GM21423 (cell line): ENCODE data around the gene POLR3F.
"Not testable (repeated sequence)": the region's sequence is repeated elsewhere in the genome, so short reads cannot be mapped to it uniquely, and the experiment has no call there.

ENCODE experiments used
- ATAC-seq: cut with Tn5 transposase; IDR thresholded peaks from one replicate; pipeline ENCODE4 v1.9.1; 2021; ENCODE audit warnings: mild to moderate bottlenecking, moderate library complexity; ENCODE audit not compliant: unreplicated experiment

Gene POLR3F

DNA sequence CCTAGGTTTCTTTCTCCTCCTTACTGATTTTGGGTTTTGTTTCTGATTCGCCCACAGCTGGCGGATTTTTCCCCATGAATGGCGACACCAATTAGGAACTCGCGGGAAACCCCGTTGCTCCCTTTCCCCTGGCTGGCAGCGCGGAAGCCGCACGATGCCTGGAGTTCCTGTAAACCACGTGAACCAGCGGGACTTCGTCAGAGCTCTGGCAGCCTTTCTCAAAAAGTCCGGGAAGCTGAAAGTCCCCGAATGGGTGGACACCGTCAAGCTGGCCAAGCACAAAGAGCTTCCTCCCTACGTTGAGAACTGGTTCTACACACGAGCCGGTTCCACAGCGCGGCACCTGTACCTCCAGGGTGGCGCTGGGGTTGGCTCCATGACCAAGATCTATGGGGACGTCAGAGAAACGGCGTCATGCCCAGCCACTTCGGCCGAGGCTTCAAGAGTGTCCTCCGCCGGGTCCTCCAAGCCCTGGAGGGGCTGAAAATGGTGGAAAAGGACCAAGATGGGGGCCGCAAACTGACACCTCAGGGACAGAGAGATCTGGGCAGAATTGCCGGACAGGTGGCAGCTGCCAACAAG, 37.4 kb downstream of the POLR3F start:
- ATAC-seq: no peak

DNA sequence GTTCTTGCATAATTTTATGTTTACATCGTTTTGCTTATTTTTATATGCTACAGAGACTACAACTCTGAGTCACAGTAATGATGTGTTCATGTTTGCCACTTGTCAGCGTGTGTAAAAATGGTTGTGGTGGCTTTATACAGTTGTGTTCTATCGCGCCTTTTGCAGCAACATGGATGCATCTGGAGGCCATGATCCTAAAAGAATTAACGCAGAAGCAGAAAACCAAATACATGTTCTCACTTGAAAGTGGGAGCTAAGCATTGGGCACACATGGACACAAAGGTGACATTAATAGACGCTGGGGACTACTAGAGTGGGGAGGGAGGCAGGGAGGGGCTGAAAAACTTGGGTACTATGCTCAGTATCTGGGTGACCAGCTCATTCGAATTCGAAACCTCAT, 39.6 kb downstream of the POLR3F start:
- ATAC-seq: no peak

DNA sequence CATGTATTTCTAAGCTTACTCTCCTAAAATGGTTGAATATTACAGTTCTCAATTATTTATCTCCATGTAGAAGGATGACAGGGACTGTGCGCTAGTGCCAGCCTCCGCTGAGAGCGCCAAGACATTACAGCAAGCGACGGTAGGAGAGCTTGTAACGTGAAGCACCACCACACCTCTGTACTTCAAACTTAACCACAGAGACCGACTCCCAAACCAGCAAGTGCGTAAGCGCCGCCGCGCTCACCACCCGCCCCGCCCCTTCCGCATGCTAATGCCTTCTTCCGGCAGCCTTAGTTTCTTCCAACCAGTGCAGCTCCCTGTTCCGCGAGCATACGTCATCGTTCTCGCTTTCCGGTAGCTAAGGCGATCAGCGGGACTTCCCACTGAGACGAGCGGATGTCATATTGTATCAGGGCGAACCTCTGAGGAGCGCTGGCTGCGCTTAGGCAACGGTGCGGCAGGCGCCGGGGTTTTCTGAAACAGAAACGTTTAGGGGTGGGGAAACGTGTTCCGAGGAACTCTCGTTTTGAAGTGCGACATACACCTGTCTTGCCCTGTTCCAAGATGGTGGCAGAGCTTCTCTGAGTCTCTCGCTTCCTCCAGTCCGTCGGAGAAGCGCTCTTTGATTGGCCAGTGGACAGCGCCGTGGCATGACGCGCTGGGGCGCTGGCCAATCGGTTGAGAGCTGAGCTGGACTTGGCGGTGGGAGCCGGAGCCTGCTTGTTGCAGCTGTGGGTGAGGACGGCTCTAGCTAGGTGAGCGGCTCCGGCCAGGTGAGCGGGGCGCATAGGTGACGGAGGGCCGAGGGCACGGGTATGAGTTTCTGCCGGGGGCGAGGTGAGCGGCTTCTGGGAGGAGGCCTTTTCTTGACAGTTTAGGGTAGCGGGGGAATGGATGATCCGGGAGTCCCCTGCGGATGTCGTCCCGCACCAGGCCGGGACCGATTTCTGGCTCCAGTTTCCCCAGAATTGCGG, 40.3 kb downstream of the POLR3F start, which contains the start of gene SEC23B:
SEC23B (plus strand) TSS at position 723 of the 974 bp plus-strand sequence. CDS start 2,896 bp downstream, outside the sequence.
- peak; percentile 96 for ATAC-seq

DNA sequence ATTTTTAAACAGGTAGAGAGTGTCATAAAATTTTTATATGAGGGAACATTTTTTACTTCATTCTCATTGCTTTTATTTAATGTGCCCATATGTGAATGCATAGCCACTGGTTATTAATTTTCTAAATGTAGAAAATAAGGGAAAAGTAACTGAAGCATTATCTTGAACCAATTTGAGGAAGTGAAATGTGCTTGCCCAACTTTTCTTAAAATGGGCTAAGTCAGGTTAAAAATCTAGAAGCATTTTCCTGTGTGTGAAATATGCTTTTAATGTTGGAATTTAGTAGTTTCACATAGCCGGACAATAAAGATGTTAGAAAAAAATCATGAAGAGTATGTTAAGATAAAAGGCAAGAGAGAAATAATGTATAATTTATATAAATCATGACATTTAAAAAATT, 44.4 kb downstream of the POLR3F start:
- ATAC-seq: no peak

DNA sequence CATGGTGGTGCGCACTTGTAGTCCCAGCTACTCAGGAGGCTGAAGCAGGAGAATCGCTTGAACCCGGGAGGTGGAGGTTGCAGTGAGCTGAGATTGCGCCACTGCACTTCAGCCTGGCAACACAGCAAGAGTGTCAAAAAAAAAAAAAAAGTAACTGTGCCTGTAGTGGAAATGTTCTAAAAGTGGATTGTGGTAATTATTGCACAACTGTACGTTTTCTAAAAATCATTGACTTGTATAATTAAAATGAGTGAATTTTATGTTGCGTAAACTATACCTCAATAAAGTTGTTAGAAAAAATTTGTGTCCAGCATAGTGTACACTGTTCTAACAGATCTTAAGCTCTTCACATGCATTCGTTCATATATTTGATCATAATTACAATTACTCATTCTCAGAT, 46.0 kb downstream of the POLR3F start:
- no peak for ATAC-seq

DNA sequence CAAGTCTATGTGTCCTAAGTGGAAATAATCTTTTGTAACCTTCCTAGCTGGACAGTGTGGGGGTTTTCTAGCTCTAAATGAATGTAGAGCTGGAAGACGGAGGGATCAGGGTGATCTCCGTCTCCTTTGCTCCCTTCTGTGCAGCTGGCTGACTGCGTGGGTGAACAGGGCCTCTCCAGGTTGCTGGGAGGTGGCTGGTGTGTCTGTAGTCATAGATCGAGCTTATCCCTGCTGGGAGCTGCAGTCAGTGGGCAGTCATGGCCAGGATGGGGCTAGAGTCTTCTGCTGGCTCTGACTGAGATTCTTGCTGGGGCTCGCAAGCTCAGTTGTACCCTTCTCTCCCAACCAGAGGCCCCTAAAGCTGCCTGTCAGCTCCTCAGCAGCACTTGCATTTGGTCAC, 46.9 kb downstream of the POLR3F start:
- ATAC-seq: no peak

DNA sequence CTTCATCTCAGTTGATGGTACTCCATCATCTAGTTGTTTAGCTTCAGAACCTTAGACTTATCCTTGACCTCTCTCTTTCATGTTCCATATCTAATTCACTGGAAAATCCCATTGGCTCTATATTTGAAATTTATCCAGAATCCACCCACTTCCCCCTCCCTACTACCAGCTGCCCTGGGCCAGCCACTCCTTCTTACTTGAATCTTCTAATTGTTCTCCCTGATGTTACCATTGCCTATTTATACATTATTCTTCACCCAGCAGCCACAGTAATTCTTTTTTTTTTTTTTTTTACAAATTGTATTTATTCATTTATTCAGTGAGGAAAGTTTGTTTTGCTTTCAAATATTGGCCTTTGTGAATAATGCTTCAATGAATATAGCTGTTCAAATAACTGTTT, 48.8 kb downstream of the POLR3F start:
- ATAC-seq: no peak

DNA sequence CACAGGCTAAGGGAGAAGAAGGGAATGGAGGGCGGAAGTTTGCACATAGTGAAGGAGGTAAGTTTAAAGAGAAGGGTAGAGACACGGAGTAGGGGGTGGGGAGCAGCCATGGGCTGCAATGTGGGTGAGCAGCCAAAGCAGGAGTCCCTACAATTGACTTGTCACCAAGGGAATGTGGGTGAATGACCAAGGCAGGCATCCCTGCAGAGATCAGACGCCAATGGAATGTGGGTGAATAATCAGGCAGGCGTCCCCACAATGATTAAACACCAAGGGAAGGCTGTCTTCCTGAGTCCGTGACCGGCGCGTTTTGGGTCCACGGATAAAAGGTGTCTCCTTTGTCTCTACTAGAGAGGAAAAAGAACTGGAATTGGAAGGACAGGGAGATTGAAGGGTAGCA, 54.9 kb downstream of the POLR3F start:
- ATAC-seq: not testable (repeated sequence)

DNA sequence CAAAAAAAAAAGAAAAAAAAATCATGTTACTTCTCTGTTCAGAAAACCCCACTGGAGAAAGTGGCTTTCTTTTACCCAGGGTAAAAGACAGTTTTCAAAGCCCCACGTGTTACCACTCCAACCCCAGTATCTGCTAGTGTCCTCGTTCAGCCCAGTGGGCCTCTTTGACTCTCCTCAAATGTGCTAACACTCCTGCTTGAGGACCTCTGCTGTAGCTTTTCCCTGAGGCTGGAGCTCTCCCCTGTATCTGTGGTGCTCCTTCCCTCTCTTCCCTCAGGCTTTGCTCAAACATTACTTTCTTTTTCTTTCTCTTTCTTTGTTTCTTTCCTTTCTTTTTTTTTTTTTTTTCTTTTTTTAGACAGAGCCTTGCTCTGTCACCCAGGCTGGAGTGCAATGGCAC, 55.9 kb downstream of the POLR3F start:
- ATAC-seq: no peak

DNA sequence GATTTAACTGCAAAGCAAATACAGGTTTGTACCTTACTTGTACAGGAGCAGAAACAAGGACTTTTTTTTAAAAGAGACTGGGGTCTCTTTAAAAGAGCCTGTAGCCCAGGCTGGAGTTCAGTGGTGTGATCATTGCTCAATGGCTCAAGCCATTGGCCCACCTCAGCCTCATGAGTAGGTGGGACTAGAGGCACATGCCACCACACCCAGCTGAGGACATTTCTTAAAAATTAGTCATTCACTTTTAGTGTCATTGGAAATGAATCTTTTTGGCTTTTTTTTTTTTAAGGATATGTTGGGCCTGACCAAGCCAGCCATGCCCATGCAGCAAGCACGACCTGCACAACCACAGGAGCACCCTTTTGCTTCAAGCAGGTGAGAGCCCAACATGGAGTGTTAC, 57.5 kb downstream of the POLR3F start:
- no peak for ATAC-seq

DNA sequence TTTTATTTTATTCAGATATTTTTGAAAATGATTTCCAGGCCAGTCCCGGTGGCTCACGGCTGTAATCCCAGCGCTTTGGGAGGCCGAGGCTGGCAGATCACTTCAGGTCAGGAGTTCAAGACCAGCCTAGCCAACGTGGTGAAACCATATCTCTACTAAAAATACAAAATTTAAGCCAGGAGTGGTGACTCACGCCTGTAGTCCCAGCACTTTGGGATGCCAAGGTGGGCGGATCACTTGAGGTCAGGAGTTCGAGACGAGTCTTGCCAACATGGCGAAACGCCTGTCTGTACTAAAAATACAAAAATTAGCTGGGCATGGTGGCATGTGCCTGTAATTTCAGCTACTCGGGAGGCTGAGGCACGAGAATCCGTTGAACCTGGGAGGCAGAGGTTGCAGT, 59.6 kb downstream of the POLR3F start:
- ATAC-seq: not testable (repeated sequence)

DNA sequence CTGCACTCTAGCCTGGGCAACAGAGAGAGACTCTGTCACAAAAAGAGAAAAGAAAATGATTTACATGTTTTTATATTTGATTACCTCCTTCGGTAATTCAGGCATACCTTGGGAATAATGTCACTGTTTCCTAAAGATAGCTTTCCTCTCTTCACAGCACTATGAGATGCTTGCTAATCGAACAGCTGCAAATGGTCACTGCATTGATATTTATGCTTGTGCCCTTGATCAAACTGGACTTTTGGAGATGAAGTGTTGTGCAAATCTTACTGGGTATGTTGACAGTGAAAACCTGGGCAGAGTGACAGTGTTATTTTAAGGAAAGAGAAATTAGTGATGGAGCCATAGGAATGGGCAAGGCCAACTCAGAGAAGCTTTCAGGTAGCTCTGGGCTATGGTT, 60.1 kb downstream of the POLR3F start:
- ATAC-seq: no peak

DNA sequence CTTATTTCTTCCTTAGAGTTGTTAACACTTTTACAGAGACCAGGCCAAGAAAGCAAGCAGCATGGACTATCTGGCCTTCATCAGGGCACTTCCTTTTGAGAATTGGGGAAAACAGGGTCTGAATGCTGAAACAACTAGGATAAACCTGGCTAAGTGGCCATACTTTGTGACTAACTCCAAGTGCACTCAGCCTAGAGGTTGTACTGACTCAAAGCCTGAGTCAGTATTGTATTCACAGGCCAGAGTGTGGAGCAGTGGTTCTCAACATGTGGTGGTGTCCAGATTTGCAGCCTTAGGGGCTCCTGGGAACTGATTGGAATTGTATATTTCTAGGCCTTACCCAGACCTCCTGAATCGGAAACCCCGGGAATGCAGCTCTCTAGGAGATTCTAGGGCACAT, 60.6 kb downstream of the POLR3F start:
- ATAC-seq: no peak

DNA sequence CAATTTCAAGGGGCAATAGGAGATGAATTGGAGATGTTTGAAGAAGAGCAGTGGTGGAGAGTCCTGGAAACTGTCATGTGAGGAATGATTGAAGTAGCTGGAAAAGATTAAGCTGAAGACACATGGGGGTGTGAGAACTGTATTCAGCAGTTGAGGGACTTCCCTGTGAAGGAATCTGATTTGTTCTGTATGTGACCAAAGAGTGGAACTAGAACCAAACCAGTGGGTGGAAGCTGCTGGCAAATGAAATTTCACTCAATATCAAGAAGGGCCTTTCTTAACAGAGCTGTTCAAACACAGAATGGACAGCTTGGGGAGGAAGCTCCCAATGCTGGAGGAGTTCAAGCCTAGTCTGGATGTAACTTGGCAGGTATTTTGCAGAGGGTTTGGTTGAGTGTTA, 61.9 kb downstream of the POLR3F start:
- no peak for ATAC-seq

DNA sequence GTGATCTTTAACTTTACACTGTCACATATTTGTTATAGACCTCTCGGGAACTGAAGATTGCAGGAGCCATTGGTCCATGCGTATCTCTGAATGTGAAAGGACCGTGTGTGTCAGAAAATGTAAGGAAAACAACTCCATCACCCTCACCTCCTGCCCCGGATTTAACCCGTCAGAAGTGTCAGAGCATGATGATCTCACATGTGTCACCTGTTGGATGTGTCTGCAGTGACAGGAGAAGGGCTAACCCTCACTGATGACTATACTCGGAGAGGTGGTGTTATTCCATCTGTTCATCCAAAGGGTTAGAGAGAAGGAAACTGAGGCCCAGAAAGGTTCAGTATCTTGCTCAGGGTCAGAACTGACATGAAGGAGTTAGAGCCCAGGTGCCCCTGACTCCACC, 65.4 kb downstream of the POLR3F start:
- ATAC-seq: no peak

DNA sequence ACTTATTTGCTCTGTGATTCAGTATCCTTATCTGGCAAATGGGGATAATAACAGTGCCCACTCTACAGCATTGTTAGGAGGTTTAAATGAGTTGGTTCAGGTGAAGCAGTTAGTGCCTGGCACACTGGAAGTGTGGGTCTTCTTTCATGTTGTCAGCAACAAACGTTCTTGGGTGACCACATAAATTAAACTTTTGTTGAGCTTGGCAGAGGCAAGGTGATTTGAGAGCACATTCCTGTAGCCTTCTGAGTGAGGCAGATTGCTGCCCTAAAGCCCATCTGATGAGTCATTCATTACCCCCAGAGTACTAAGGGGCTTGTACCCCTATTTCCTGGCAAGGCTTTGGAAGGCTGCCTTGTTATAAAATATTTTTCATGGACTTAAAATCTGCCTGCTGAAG, 66.3 kb downstream of the POLR3F start:
- no peak for ATAC-seq

DNA sequence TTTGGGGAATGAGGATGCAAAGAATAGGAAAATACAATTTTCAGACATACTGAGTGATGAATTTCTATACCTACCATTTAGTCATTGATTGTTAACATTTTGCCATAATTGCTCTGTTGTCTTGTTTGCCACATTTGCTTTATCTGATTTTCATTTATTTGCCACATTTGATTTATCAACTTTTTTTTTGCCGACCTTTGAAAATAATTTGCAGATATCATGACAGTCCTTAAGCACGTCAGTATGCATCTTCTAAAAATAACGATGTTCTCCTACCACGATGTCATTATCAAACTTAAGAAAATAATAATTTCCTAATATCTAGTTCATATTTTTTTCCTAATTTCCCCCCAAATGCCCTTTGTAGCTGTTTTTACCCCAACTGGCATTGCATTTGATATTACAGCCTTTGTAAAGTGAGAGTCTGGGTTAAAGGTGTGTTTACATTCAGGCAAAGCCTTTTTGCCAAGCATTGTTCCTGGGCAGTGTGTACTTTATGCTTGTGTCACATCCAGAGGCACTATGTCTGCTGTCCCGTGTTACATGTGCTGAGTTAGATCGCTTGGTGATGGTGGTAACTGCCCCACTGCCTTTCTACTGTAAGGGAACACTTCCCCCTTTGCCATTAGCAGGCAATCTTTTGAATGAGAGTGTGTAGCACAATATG, 66.9 kb downstream of the POLR3F start:
- ATAC-seq: no peak
